ENCODE data around the gene NISCH.
A peak's percentile ranks its signal among the peaks of the same experiment; 100 is the strongest.

The NISCH gene

DNA sequence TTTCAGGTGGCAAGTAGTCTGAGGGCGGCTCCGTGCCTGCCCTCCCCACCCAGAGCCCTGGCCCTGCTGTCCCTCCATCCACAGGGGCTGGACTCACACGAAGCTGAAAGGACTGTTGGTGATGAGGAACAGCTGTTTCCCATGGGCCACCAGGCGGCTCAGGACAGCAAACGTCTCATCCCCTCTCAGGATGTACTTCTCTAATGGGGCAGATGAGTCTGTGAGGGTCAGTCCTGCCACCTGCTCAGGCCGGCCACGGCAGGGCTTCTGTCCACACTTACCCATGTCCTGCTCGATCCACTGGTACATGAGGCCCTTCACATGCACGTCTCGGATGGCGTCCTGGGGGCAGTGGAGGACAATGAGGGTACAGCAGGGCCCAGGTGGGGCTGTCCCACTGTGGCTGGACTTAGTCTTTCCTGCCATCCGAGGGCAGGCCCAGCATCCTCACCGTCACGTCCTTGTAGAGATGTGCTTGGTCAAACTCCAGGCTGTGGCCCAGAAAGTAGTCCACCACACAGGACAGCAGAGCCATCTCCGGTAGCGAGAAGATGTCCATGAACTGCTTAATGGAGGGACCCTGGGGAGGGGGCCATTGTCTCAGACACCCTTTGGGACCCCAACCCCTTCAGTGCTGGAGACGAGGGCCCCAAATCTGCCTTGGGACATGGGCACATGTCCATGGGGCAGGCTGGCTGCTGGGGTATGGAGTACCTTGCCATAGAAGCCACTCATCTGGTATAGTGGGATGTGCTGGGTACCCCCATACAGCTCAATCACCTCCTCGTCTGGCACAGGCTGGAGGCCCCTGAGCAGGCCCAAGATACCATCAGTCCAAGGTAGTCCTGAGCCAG lies 72.6 kb downstream of the NISCH start:
- DNase-seq (ENCODE audit: low read depth): no peak

DNA sequence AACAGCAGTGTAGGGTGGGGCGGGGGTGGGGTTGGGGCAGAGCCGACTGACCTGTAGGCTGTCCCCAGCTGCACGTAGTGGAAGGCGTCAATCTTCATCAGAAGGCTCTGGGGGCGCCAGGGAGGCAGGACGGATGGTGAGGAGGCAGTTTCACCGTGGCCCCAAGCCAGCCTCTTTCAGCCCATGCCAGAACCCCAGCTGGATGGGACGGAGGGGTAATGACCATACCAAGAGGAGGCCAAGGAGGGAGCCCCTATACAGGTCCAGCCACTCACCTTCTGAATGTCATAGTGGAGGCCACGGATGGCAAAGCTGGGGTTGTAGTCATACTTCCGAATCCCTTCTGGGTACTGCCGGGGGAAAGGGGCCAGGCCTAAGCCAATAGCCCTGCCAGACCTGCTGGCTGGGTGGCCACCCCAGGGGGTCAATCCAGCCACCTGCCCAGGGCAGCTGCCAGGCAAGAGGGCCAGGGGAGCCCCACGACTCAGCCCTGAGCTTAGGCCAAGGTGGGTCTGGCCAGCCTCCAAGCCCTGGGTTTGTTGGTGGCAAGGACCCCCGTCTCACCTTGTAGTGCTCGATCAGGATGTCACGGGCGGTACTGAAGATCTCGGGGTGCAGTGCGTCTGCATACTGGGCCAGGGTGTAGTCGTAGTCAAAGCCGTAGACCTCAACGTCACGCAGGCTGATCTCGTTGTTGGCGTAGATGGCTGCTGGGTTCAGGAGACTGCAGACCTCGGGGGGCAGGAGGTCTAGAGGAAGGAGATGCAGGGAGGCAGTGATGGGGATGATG lies 73.4 kb downstream of the NISCH start:
- DNase-seq (ENCODE audit: low read depth): no peak

DNA sequence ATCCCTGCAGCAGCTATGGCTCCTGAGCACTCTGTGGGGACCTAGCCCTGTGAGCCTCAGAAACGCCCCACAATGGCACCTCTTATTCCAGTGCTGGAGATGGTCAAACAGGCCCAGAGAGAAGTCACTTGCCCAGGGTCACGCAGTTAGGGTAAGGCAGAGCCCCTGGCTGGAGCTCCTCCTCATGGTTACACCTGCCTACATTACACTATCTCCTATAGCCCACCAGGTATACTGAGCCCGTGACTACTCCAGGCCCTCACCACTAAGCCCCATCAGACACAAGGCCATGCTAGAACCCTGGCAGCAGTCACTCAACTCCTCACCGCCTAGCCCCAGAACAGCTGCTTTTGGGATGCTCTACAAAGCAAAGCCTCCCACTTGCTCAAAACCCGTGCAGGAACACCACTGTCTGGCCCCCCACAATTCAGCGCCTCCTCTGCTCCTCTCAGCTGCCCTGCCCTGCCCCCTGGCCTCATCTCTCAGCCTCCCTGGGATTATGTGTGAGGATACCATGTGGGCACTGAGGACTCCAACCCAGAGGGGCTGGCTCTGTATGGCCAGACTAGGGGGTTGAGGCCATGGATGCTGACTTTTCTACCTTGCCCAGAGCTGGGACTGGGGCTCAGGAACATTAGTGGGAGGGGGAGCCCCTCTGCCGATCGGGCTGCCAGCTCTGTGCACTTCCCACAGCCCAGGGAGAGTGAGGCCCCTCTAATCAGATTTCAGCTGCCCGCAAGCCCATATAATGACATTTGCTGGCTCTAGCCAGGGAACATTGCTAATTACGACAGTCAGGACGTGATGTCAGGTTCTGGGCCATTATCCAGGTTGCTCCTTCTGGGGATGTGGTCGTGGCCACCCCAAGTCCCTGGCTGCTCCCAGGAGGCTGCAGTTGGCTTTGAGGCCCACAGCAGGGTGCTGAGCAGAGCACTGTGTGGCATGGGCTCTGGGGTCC lies 74.3 kb downstream of the NISCH start:
- DNase-seq (ENCODE audit: low read depth): no peak

DNA sequence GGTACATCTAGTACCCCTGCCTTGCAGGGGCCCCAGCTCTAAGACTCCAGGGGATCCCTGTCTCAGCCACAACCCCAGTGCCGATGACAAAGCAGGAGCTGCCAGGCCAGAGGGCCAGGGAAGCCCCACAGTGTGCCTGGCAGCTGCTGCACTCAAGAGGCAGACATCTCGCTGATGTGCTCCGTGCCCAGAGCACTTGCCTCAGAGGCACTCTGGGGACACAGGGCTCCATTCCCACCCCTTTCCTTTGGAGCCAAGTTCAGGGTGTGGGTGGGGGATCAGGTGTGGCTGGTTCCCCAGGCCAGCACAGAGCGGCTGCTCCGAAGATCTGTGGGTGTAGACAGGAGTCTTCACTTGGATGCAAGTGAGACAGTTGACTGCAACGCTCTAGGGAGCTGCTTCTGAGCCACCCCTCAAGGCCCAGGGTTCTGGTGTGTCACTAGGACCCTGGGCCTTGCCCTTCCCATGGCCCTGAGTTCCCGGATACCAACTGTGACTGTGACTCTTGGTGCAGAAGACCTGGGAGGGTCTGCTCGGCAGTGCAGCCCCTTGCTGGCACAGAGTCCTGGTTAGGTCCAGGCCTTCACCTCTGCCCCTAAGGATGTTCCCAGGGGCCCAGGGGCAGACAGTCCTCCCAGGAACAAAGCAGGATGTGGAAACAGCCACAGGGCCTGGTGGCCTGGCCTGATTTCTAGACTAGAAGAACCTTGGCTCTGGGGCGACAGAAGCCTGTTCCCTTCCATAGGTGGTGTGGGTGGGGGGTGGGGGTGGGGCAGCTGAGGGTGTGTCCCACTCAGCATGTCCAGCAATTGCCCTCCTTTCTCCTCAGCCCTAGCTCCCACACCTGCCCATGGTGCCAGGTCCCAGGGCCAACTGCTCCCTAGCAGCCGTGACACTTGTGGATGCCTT lies 75.8 kb downstream of the NISCH start:
- DNase-seq (ENCODE audit: low read depth): no peak

DNA sequence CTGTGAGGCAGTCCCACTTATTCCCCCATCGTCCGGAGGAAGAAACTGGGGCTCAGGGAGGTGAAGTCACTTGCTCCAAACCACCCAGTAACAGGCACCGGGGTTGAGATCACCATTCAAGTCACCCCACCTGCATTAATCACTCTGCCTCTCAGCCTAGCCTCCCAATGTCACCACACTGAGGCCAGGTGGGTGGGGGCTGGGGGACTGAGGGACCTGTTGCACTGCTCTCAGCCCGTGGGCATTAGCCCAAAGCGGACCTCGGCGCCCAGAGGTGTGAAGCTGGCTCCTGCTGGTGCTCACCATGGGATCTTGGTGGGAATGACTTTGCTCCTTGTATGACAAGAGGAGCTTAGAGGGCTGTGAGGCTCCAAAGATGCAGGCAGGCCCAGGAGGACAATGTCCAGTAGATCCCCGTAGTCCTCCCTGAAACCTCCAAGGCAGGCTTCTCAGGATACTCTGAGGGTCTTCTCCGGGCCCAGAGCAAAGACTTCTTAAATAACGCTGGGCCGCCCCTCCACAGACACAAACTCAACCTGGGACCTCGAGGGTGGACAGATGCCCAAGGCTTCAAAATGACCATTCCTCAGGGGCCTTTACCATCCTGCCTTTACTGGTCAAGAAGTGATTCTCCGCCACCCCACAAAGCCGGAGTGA lies 76.6 kb downstream of the NISCH start:
- DNase-seq (ENCODE audit: low read depth): no peak

DNA sequence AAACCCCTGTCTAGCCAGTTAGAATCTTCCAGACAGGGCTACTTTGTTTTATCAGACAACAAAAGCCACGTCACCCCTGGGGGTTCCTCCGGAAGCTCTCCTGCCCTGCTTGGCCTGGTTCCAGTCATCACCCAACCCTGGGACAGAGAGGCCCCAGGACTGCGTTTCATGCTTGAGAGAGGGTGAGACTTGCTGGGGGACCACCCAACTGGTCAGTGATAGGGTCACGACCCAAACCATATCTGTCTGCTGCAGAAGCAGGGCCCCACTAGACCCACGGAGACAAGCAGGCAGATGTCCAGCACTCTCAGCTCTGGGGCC lies 77.1 kb downstream of the NISCH start:
- DNase-seq (ENCODE audit: low read depth): no peak

DNA sequence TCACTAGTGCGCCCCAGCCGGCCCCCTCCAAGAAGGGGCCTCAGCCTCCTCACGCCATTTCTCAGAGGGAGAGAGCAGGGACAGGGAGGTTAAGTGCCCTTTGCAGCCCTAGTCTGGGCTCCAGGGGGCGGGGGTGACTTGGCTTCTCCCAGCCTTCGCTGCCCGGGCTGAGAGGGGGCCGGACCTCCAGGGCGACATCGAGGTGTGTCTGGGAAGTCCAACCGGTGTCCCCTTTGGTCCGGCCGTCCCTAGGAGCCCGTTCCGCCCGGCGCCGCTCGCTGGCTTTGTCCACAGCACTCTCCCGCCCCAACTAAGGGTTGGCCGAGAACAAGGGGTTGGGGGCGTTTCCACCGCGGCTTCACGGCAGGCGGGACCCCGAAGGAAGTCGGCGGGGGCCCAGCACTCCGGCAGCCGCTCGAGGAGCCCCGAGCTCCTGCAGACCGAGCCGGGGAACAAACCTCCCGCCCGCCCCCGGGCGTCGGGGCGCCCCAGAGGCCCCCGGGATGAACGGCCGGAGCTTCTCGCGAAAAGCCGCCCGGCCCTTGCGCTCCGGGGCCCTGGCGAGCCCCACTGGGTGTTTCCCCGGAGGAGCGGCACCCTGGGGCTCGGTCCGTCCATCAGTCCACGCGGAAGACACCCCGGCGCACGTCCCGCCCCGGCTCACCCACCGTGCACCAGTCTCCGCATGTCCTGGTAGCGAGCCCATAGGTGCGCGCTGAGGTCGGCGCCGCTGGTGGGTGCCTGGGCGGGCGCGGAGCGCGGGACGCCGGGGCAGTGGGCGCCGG lies 77.6 kb downstream of the NISCH start:
- DNase-seq (ENCODE audit: low read depth): no peak

DNA sequence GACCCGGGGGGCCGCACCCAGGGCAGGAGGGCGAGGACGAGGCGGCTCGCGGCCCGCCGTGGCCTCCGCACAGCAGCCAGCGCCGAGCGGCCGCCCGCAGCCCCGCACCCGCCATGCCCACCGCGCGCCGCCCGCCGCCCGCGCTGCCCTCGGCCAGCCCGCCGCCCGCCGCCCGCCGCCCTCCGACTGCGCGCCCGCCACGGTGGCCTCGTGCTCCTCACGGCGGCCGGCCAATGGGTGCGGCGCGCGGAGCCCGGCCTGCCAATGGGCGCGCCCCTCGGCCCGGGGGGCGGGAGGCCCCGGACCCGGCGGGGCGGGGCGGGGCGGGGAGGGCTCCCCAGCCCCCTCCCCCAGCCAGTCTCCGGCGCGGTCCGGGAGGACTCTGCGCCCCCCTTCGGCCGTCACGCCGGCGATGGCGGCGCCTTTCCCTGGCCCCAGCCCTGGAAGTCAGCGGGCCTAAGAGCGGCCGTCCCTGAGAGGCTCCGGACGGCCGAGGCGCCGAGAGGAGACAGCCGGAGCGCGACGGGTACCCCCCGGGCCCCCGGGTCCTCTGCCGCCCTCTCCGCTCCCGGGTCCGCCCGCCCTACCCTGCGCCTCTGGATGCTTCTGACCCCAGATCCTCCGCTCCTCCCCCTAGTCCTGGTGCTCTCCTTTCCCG lies 78.3 kb downstream of the NISCH start, which contains the start of gene NT5DC2:
NT5DC2 (minus strand) TSS at position 235 of the 658 bp plus-strand sequence; CDS start at position 115, 120 bp downstream.
- DNase-seq (ENCODE audit: low read depth): no peak

DNA sequence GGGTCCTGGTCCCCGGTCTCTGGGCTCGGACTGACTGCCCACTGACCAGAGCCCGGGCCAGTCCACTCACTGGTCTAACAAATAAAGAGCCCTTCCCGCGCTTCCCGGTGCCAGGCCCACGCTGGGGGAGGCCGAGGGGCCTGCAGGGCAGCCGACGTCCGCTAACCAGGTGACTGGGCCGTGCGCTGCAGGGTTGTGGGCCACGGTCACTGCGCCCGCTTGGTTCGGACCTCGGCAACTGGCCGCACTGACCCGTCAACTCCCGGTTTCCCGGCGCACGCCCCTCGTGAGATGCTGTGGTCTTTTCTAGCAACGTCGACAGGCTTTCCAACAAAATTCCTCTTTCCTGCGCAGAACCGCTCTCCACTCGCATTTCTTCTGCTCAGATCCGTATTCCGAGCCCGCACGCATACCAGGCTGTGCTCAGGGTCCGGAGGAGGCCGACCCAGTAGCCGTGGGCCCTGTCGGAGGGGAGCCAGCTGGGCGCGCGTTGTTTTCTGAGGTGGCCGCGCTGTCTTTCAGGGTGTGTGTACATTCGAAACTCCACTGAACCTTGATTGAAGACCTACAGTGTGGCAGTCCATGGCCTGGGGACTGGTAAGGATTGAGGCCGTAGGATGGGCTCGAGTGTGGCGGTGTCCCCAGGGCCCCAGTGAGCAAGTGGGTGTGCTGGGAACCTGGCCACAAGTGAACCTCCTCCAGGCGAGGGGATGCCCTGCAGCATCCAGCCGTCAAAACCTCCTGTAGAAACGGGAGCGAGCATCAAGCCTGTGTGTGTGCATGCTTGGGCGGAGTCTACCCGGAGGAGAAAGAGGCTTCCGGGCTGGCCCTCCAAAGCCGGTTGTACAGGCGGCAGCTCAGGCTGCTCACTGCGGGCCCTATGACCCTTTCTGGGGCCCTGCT lies 79.1 kb downstream of the NISCH start:
- no peak for DNase-seq (ENCODE audit: low read depth)

DNA sequence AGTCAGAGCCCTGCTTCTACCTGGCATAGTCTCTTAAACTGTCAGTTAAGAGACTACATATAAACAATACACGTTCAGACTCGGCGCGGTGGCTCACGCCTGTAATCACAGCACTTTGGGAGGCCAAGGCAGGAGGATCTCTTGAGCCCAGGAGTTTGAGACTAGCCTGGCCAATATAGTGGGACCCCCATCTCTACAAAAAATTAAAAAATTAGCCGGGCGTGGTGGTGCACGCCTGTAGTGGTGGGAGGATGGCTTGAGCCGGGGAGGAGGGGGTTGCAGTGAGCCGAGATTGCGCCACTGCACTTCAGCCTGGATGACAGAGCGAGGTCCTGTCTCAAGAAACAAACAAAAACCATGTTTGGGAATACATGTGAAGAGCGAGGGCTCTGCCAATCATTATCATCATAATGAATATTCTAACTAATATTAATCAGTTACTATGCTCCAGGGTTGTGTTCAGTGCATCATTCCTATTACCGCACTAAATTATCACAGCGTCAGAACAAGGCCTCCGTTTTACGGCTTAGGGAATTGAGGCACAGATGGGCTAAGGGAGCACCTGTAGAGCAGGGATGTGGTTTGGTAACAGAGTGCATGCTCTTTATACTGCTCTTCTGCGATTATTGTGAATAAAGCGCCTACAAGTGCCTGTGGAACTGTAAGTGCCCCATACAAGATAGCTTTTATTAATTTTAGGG lies 80.2 kb downstream of the NISCH start:
- DNase-seq (ENCODE audit: low read depth): no peak

DNA sequence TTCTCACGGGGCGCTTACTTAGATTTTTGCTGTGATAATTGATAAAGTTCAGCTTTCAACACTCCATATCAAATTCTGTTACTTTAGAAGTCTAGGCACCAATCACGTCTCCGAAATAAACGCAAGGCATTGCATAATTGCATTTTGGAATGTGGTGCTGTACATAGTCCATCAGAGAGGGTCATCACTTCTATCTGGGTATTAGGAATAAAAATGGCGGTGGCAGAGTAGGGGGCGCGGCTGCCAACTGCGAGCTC lies 80.6 kb downstream of the NISCH start:
- no peak for DNase-seq (ENCODE audit: low read depth)

DNA sequence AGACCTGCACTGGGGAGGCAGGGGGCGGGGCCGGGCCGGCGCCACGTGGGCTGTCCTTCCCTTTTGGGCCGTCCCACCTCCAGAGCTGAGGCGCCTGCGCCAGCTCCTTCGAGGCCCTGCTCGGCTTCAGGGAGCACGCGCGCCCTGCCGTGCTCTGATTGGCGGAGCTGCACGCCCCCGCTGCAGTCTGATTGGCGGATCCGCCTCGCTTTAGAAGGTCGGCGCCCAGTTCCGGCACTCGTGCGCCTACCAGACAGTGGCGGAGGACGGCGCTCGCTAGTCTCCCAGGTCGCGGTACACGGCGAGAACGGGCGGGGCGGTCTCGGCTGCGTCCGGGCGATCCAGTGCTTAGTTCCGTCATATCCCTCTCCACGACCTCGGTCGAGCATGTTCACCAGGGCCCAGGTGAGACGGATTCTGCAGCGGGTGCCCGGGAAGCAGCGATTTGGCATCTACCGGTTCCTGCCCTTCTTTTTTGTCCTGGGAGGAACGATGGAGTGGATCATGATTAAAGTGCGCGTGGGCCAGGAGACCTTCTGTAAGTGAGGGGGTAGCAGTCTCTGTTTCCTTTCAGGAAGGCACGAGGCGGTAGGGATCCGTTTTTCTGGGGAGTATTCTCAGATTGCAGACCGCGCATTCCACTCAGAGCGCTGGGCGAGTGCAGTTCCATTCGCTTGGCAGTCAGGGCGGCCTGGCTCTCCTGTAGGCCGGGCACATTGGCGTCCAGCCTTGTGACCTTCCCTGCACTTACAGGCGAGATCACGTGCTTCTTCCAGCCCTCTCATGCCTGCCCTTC lies 81.2 kb downstream of the NISCH start, which contains the start of gene UQCC5:
UQCC5 (plus strand) TSS at position 237 of the 796 bp plus-strand sequence; CDS start at position 388, 151 bp downstream.
- peak; percentile 88 for DNase-seq (ENCODE audit: low read depth)

DNA sequence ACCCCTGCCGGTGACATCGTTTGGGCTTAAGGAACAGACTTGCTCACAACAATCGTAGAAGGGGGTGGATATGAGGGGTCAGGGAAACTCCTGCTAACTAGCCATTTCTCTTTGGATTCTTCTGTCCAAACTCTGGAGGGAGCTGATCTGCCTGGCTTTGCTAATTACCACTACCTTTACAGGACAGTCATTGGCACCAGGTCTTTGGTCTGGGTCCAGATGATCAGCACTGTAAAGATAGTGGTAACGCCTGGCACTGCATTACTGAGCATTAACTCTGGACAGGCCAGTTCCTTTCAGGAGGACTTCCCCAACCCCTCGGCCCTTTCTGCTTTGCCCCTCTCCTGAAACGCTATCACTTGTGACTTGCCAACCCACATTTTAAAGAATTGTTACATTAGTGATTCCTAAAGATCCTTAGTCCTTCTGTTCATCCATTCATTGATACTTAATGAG lies 81.8 kb downstream of the NISCH start:
- no peak for DNase-seq (ENCODE audit: low read depth)

DNA sequence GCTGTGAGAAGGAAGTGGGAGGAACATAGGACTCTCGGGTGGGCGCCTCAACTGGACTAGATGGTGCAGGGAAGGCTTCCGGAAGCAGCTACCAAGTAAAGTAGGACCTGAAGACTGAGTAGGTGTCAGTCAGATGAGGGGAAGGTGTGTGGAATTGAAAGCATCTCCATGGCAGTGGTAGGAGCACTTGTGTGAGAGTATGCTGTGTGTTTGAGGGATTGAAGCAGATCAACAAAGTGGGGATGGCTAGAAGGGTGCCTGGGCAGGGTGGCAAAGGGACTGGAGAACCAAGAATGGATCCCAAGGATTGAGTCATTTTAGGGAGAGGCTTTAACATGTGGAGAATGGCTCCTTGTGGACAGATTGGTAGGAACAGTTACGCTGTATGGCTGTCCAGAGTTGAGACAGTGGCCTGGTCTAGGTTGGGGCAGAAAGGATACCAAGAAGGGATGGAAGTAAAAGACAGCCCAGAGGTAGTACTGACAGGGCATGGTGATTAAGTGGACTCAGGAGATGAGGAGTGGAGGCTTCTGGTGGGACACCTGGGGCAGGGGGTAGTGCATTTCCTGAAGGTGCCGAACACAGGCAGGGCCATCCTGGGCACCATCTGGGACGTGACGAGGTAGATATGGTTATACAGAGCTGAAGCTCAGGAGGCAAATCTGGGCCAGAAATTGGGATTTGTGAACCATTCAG lies 82.5 kb downstream of the NISCH start:
- no peak for DNase-seq (ENCODE audit: low read depth)

DNA sequence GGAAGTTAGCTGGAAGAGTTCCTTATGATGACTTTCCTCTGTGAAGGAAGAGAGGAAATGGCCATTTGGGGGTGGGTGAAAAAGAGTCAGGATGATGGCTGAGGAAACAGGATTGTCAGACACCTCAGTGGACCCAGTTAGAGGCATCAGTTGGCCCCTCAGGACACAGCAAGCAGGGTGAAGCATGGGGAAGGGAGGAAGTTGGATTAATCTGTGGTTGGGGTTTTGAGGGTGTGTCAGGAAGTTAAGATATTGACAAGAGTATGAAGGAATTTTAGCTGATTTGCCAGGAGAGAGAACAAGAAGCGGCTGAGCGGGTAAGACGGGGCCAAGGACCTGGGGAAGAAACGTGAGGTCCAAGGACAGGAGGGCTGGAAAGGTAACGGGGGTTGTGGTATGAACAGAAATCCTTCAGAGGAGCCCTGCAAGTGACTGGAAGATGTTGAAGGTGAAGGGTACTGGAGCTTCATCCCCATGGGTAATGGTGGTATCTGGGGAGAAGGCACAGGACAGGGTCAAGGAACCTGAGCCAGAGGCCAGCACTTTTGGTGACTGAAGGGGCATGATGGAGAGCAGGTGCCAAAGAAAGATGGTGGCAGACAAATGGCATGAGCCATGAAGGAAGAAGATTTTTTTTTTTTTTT lies 83.7 kb downstream of the NISCH start:
- DNase-seq (ENCODE audit: low read depth): no peak

DNA sequence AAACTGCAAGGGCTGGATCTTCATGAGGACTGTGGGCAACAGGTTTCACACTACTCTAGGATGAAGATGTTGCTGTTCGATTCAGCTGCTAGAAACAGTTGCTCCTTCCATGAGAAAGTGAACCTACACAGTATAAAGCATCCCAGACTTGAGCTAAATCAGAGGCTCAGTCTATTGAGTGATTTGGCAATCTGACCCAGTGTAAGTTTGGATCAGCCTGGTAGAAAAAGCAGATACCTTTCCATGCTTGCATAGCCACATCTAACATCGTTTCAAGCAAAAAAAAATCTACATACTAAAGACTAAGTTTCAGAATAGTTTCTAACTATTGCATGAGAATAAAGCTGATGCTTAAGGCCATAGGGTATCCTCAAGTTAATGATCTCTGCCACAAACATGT lies 85.6 kb downstream of the NISCH start:
- DNase-seq (ENCODE audit: low read depth): no peak
